Stomach (tissue), 9 donors: ENCODE results near the gene TTLL4. TPM values are rescaled to one million over a fixed set of nuclear protein-coding genes. Genes with fewer than 3 reads are reported as not detected.

Experiments used
- DNase-seq, 2 donors: peaks; one replicate each; pipeline versions ENCODE4 v3.0.0 to v3.0.0-alpha.2; 2013 to 2019
- H3K27ac ChIP-seq, 5 donors: fragments of 200-600 bp in 4 of 5; sonication (generic) in 4 of 5; one replicate each; pipeline ENCODE4 v1.5.1; 2013 to 2019; ENCODE audit warnings: mild to moderate bottlenecking in 1 of 5, moderate library complexity in 1 of 5
- H3K27me3 ChIP-seq, 3 donors: fragments of 200-600 bp; sonication (generic); one replicate each; pipeline ENCODE4 v1.5.1; 2017 to 2019; ENCODE audit warnings: mixed run types in 1 of 3
- H3K36me3 ChIP-seq, 4 donors: fragments of 200-600 bp; sonication (generic); 1 replicate in 3 of 4; 2 replicates in 1 of 4; pipeline ENCODE4 v1.5.1; 2016 to 2019
- H3K4me1 ChIP-seq, 4 donors: fragments of 200-600 bp; sonication (generic); one replicate each; pipeline ENCODE4 v1.5.1; 2016 to 2019
- H3K4me3 ChIP-seq, 4 donors: fragments of 200-600 bp; sonication (generic) in 3 of 4; one replicate each; pipeline ENCODE4 v1.5.1; 2016 to 2019; ENCODE audit warnings: mild to moderate bottlenecking in 1 of 4
- H3K9me3 ChIP-seq, 4 donors: fragments of 200-600 bp; sonication (generic); one replicate each; pipeline ENCODE4 v1.5.1; 2016 to 2019
- CTCF ChIP-seq, 7 experiments: fragments of 450-650 bp in 4 of 7; fragments of 200-600 bp in 3 of 7; sonication (generic) in 3 of 7; IDR thresholded peaks; one replicate each; pipeline ENCODE4 v1.5.1; 2016 to 2019; ENCODE audit warnings: antibody characterized with exemption in 7 of 7, control low read depth in 2 of 7, mild to moderate bottlenecking in 1 of 7
- EP300 ChIP-seq: sonication (generic); formaldehyde crosslinking; IDR thresholded peaks from one replicate; pipeline ENCODE4 v1.6.1; 2017; ENCODE audit warnings: antibody characterized with exemption
- POLR2A ChIP-seq, 4 donors: fragments of 450-650 bp; IDR thresholded peaks; one replicate each; pipeline ENCODE4 v1.6.1; 2016; ENCODE audit warnings: antibody characterized with exemption in 4 of 4, control low read depth in 2 of 4, mild to moderate bottlenecking in 1 of 4, moderate library complexity in 1 of 4
- POLR2AphosphoS5 ChIP-seq, 3 donors: sonication (generic); formaldehyde crosslinking; IDR thresholded peaks; one replicate each; pipeline ENCODE4 v1.6.1; 2016; ENCODE audit warnings: antibody characterized with exemption in 3 of 3
- WGBS, 5 donors: extraction: QIAGEN DNeasy Blood & Tissue Kit in 3 of 5; methylation state at CpG; one replicate each; pipeline versions ENCODE4 v1.1.5 to v1.1.7; 2013 to 2018; 5-methylcytosine and 5-hydroxymethylcytosine counted together
- intact Hi-C: fragments of 100-400 bp; cut with DNase I; formaldehyde crosslinking; loops from one replicate; pipeline ENCODE4 v1.15.1; 2023; ENCODE audit warnings: low total_unique reads
- polyA plus RNA-seq, 3 donors: library from polyadenylated mRNA; stranded (reverse); fragments of 200-250 nt; gene quantifications; one replicate each; pipeline ENCODE4 v1.2.3, GENCODE V29; 2013
- total RNA-seq, 5 donors: library from RNA; depleted of rRNA; stranded (reverse); fragments of >200 nt; gene quantifications; one replicate each; pipeline versions ENCODE4 v1.1.0 to v1.2.3, GENCODE V29; 2014 to 2016
- donor health status: healthy with polysubstance abuse.
- donor health status: Bipolar disorder and iron deficiency.
- donor health status: healthy.

Gene TTLL4
- total and polyA plus RNA-seq, 8 donors, result 8.8 to 139 (median 13.9) TPM

GRCh38 chr2:218720048-218721041 lies 9.7 kb downstream of the TTLL4 start:
- no peak for DNase-seq
- WGBS, 5 donors, result 90 to 94% (median 93%) methylated on average over 19 of the region's 19 CpGs
- intact Hi-C loops, result loop anchor here (10.0 kb wide), 1 partner anchor 114 kb away; the partner anchor contains the start of gene PRKAG3
- peak overlapping the region in 2 of 5 donors; percentile 48 to 59 for H3K27ac ChIP-seq
- H3K4me1 ChIP-seq, result peaks cover 11 to 70% (median 33%) of the 10 kb centered on the region in 4 donors
- no peak overlapping the region for H3K4me3 ChIP-seq
- H3K36me3 ChIP-seq, result peaks cover 0 to 20% (median 11%) of the 10 kb centered on the region in 4 donors
- TF ChIP-seq EP300 (no peak), CTCF (IDR thresholded peaks at IDR 0.05) (no peak)
- no peaks in the 10 kb centered on the region for H3K9me3 ChIP-seq
- H3K27me3 ChIP-seq, result no peaks in the 10 kb centered on the region

- peaks cover 0 to 20% (median 8%) of the 10 kb centered on the region in 4 donors for H3K36me3 ChIP-seq
- no peak for TF ChIP-seq POLR2A (IDR thresholded peaks at IDR 0.05)
- intact Hi-C loops, result loop anchor here (10.0 kb wide), 1 partner anchor 113 kb away; the partner anchor contains the start of gene PRKAG3
- H3K4me3 ChIP-seq, result no peak overlapping the region
- peaks cover 11 to 58% (median 28%) of the 10 kb centered on the region in 4 donors for H3K4me1 ChIP-seq
- peaks cover 3 to 11% (median 8%) of the 10 kb centered on the region in 4 donors for H3K9me3 ChIP-seq
- peak in 1 of 2 donors; percentile 31 for DNase-seq
- H3K27me3 ChIP-seq, result no peaks in the 10 kb centered on the region
- H3K27ac ChIP-seq, result peak overlapping the region in 4 of 5 donors; percentile 48 to 64 (median 54)
Observed at GRCh38 chr2:218721488-218721887, 10.9 kb downstream of the TTLL4 start.

- Histone ChIP-seq H3K4me3 (no peak overlapping the region), H3K36me3 (peaks cover 0 to 18% (median 6%) of the 10 kb centered on the region in 4 donors), H3K27ac (peak overlapping the region in 4 of 5 donors; percentile 23 to 59 (median 48)), H3K27me3 (no peaks in the 10 kb centered on the region), H3K9me3 (peaks cover 3 to 15% (median 10%) of the 10 kb centered on the region in 4 donors), H3K4me1 (peaks cover 11 to 54% (median 25%) of the 10 kb centered on the region in 4 donors)
- TF ChIP-seq POLR2AphosphoS5 (IDR thresholded peaks at IDR 0.05) (no peak), CTCF (IDR thresholded peaks at IDR 0.05) (no peak), EP300 (no peak), POLR2A (IDR thresholded peaks at IDR 0.05) (no peak)
- WGBS, 5 donors, result 32 to 58% (median 55%) methylated on average over 2 of the region's 2 CpGs
- DNase-seq, result no peak
- intact Hi-C loops, result loop anchor here (10.0 kb wide), 1 partner anchor 113 kb away; the partner anchor contains the start of gene PRKAG3
Observed at GRCh38 chr2:218721934-218722333, 11.3 kb downstream of the TTLL4 start.

- no peak overlapping the region for H3K4me3 ChIP-seq
- H3K27ac ChIP-seq, result peak overlapping the region in 2 of 5 donors; percentile 14 to 59
- peaks cover 11 to 49% (median 23%) of the 10 kb centered on the region in 4 donors for H3K4me1 ChIP-seq
- intact Hi-C loops, result loop anchor here (10.0 kb wide), 1 partner anchor 112 kb away; the partner anchor contains the start of gene PRKAG3
- H3K27me3 ChIP-seq, result no peaks in the 10 kb centered on the region
- peaks cover 0 to 19% (median 7%) of the 10 kb centered on the region in 4 donors for H3K36me3 ChIP-seq
- no peak for TF ChIP-seq CTCF (IDR thresholded peaks at IDR 0.05)
- no peak for TF ChIP-seq POLR2AphosphoS5 (IDR thresholded peaks at IDR 0.05)
- 27 to 60% (median 44%) methylated on average over 1 of the region's 1 CpG for WGBS, 5 donors
- DNase-seq, result no peak
- peaks cover 3 to 19% (median 11%) of the 10 kb centered on the region in 4 donors for H3K9me3 ChIP-seq
Observed at GRCh38 chr2:218722419-218722818, 11.8 kb downstream of the TTLL4 start.
